ENCODE data around the gene DAO. TPM values are rescaled to one million over a fixed set of nuclear protein-coding genes. Genes with fewer than 3 reads are reported as not detected.

Gene DAO
- total and polyA plus RNA-seq, 8 donors, result not detected

DNA sequence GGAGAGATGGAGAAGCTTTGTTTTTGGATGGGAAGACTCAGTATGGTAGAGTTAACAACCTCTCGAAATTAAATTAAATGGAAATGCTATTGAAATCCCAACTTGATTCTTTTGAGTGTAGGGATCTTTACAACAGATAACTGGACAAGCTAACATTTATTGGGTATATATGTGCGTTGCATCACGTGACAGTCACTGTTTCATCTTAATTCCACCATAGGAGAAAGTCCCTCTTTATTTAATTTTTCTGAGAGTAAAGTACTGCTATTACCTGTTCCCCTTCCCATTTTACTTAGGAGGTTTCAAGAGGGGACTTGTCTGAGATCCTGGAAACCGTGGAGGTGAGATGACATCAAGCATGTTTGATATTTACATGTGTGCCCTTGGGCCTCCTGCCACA is 11.1 kb upstream of the DAO start:
- no peaks in the 10 kb centered on the region for H3K27me3 ChIP-seq
- TF ChIP-seq, protein P1, sequence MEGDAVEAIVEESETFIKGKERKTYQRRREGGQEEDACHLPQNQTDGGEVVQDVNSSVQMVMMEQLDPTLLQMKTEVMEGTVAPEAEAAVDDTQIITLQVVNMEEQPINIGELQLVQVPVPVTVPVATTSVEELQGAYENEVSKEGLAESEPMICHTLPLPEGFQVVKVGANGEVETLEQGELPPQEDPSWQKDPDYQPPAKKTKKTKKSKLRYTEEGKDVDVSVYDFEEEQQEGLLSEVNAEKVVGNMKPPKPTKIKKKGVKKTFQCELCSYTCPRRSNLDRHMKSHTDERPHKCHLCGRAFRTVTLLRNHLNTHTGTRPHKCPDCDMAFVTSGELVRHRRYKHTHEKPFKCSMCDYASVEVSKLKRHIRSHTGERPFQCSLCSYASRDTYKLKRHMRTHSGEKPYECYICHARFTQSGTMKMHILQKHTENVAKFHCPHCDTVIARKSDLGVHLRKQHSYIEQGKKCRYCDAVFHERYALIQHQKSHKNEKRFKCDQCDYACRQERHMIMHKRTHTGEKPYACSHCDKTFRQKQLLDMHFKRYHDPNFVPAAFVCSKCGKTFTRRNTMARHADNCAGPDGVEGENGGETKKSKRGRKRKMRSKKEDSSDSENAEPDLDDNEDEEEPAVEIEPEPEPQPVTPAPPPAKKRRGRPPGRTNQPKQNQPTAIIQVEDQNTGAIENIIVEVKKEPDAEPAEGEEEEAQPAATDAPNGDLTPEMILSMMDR (IDR thresholded peaks at IDR 0.05), result no peak
- ATAC-seq, result no peak
- DNase-seq, result no peak
- H3K27ac ChIP-seq, result no peak overlapping the region
- no peaks in the 10 kb centered on the region for H3K36me3 ChIP-seq
- no peak overlapping the region for H3K4me3 ChIP-seq
- FAIRE-seq, result no peak
- no peaks in the 10 kb centered on the region for H3K9me3 ChIP-seq
- intact Hi-C loops (cut with DNase I), result no loop called here
- H3K4me1 ChIP-seq, result no peaks in the 10 kb centered on the region
- 81 to 85% methylated on average over 4 of the region's 4 CpGs for WGBS, 2 donors

GRCh38 chr12:108875280-108875679 is 4.6 kb upstream of the DAO start:
- 23 to 31% methylated on average over 1 of the region's 1 CpG for WGBS, 2 donors

GRCh38 chr12:108875682-108876361 is 4.1 kb upstream of the DAO start:
- no peak overlapping the region for H3K4me3 ChIP-seq
- intact Hi-C loops (cut with DNase I), result no loop called here
- DNase-seq, result no peak
- H3K27ac ChIP-seq, result no peak overlapping the region
- no peaks in the 10 kb centered on the region for H3K4me1 ChIP-seq
- H3K36me3 ChIP-seq, result no peaks in the 10 kb centered on the region
- no peaks in the 10 kb centered on the region for H3K9me3 ChIP-seq
- no peak for FAIRE-seq
- no peak for ATAC-seq
- TF ChIP-seq, protein P1 (IDR thresholded peaks at IDR 0.05), result no peak
- no peaks in the 10 kb centered on the region for H3K27me3 ChIP-seq
- WGBS, 2 donors, result 70 to 74% methylated on average over 3 of the region's 3 CpGs

More at GRCh38 chr12:108875280-108875679, 4.6 kb upstream of the DAO start:
- TF ChIP-seq, protein P1 (IDR thresholded peaks at IDR 0.05), result no peak
- H3K4me1 ChIP-seq, result no peaks in the 10 kb centered on the region
- H3K27me3 ChIP-seq, result no peaks in the 10 kb centered on the region
- H3K36me3 ChIP-seq, result no peaks in the 10 kb centered on the region
- FAIRE-seq, result no peak
- no peaks in the 10 kb centered on the region for H3K9me3 ChIP-seq
- H3K27ac ChIP-seq, result no peak overlapping the region
- no peak for DNase-seq
- intact Hi-C loops (cut with DNase I), result no loop called here
- H3K4me3 ChIP-seq, result no peak overlapping the region
- ATAC-seq, result no peak

- H3K9me3 ChIP-seq, result no peaks in the 10 kb centered on the region
- no peak for DNase-seq
- H3K4me3 ChIP-seq, result no peak overlapping the region
- H3K36me3 ChIP-seq, result no peaks in the 10 kb centered on the region
- ATAC-seq, result no peak
- 84 to 94% methylated on average over 3 of the region's 3 CpGs for WGBS, 2 donors
- FAIRE-seq, result no peak
- intact Hi-C loops (cut with DNase I), result no loop called here
- no peak overlapping the region for H3K27ac ChIP-seq
- H3K4me1 ChIP-seq, result no peaks in the 10 kb centered on the region
- TF ChIP-seq, protein P1 (IDR thresholded peaks at IDR 0.05), result no peak
- no peaks in the 10 kb centered on the region for H3K27me3 ChIP-seq
Measured at GRCh38 chr12:108876550-108876949, 3.3 kb upstream of the DAO start.

DNA sequence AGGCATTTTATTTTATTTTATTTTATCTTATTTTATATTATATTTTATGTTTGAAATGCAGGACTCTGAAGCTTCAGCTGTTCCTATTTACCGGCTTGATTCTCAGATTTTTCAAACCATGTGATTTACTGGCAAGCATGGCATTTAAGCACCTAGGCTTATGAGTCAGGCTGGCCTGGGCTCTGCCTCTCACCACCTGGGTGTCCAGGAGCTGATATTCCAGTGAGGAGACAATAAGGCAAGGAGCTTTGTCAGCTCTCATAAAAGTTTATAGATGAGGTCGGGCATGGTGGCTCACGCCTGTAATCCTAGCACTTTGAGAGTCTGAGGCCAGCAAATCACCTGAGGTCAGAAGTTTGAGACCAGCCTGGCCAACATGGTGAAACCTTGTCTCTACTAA is 2.1 kb downstream of the DAO start:
- ATAC-seq (no peak), DNase-seq (no peak), FAIRE-seq (no peak)
- intact Hi-C loops (cut with DNase I), result loop anchor here in 2 of 3 donors (5.0 to 10.0 kb wide), 2 partner anchors 210 to 213 kb away; partner anchors contain the start of genes ALKBH2 (in 2 of the 2) and UNG (in 1 of the 2)
- Histone ChIP-seq H3K9me3 (no peaks in the 10 kb centered on the region), H3K4me3 (no peak overlapping the region), H3K4me1 (no peaks in the 10 kb centered on the region), H3K27me3 (no peaks in the 10 kb centered on the region), H3K36me3 (no peaks in the 10 kb centered on the region), H3K27ac (no peak overlapping the region)
- TF ChIP-seq, protein P1 (IDR thresholded peaks at IDR 0.05), result no peak
- 60 to 72% methylated on average over 3 of the region's 3 CpGs for WGBS, 2 donors
